ENCODE measurements around the gene NDUFAF5.

GRCh38 chr20:13865791-13866351, 81.0 kb downstream of the NDUFAF5 start:
- TF ChIP-seq CTCF (IDR thresholded peaks at IDR 0.05): no peak
- peak; percentile 70 to 86 (median 77) for TF ChIP-seq POLR2AphosphoS5 (IDR thresholded peaks at IDR 0.05)
- TF ChIP-seq EP300 (IDR thresholded peaks at IDR 0.05): peak in 3 of 4 donors; percentile 61 to 76 (median 67)
